Thyroid gland (tissue), 4 donors: ENCODE measurements around the gene IL24.
"Not testable (repeated sequence)": the region's sequence is repeated elsewhere in the genome, so short reads cannot be mapped to it uniquely, and the experiment has no call there.

Experiments used
- POLR2A ChIP-seq, 2 donors: fragments of 450-650 bp; IDR thresholded peaks; one replicate each; pipeline ENCODE4 v1.6.1; 2017; ENCODE audit warnings: antibody characterized with exemption in 2 of 2, mild to moderate bottlenecking in 2 of 2, moderate library complexity in 1 of 2
- TF ChIP-seq, protein P1 (sequence below), 6 experiments: fragments of 200-600 bp in 3 of 6; fragments of 450-650 bp in 3 of 6; sonication (generic) in 3 of 6; IDR thresholded peaks; one replicate each; pipeline ENCODE4 v1.5.1; 2016 to 2019; ENCODE audit warnings: antibody characterized with exemption in 6 of 6, mild to moderate bottlenecking in 2 of 6, inconsistent platforms in 1 of 6, moderate library complexity in 1 of 6

GRCh38 chr1:206852662-206853061 lies 44.6 kb upstream of the IL24 start:
- TF ChIP-seq, protein P1, sequence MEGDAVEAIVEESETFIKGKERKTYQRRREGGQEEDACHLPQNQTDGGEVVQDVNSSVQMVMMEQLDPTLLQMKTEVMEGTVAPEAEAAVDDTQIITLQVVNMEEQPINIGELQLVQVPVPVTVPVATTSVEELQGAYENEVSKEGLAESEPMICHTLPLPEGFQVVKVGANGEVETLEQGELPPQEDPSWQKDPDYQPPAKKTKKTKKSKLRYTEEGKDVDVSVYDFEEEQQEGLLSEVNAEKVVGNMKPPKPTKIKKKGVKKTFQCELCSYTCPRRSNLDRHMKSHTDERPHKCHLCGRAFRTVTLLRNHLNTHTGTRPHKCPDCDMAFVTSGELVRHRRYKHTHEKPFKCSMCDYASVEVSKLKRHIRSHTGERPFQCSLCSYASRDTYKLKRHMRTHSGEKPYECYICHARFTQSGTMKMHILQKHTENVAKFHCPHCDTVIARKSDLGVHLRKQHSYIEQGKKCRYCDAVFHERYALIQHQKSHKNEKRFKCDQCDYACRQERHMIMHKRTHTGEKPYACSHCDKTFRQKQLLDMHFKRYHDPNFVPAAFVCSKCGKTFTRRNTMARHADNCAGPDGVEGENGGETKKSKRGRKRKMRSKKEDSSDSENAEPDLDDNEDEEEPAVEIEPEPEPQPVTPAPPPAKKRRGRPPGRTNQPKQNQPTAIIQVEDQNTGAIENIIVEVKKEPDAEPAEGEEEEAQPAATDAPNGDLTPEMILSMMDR (IDR thresholded peaks at IDR 0.05) = not testable (repeated sequence)
- TF ChIP-seq POLR2A (IDR thresholded peaks at IDR 0.05) = not testable (repeated sequence)
